Activated naive CD4-positive, alpha-beta T cell treated with anti-CD3 and anti-CD28 coated beads for 36 hours (primary cell): ENCODE data around the gene AQP4. TPM values are rescaled to one million over a fixed set of nuclear protein-coding genes. Genes with fewer than 3 reads are reported as not detected.

Source experiments
- CTCF ChIA-PET: fragments of 350-600 bp; sonication (Branson Sonifier 250); formaldehyde crosslinking; loops from one replicate; lab custom pipeline; 2021; ENCODE audit warnings: antibody characterized with exemption; lab: Charles Lee
- DNase-seq: peaks from one replicate; pipeline ENCODE4 v3.0.0-alpha.2; 2020
- H3K27ac Mint-ChIP-seq: one replicate; pipeline ENCODE4 v1.8.0; 2021; ENCODE audit warnings: mild to moderate bottlenecking, mixed read lengths
- H3K27me3 Mint-ChIP-seq: one replicate; pipeline ENCODE4 v1.8.0; 2021; ENCODE audit warnings: low read depth, mixed read lengths
- H3K36me3 Mint-ChIP-seq: one replicate; pipeline ENCODE4 v1.8.0; 2021; ENCODE audit warnings: low read depth, mixed read lengths
- H3K4me1 Mint-ChIP-seq: one replicate; pipeline ENCODE4 v1.8.0; 2021; ENCODE audit warnings: low read depth, mixed read lengths
- H3K4me3 Mint-ChIP-seq: one replicate; pipeline ENCODE4 v1.8.0; 2021; ENCODE audit warnings: mild to moderate bottlenecking, moderate library complexity, mixed read lengths
- H3K9me3 Mint-ChIP-seq: one replicate; pipeline ENCODE4 v1.8.0; 2021; ENCODE audit warnings: mixed read lengths
- intact Hi-C: fragments of 100-400 bp; cut with micrococcal nuclease; formaldehyde crosslinking; loops from one replicate; pipeline ENCODE4 v1.15.1; 2023
- total RNA-seq, 2 experiments: library from RNA; stranded (reverse); gene quantifications; one replicate each; pipeline ENCODE4 v1.2.3, GENCODE V29; 2021

The AQP4 gene
- total RNA-seq, 2 experiments from 2014 or later = not detected

- Mint-ChIP-seq H3K4me1 (no peaks in the 10 kb centered on the region), H3K27ac (no peak overlapping the region), H3K9me3 (no peaks in the 10 kb centered on the region), H3K4me3 (no peak overlapping the region), H3K36me3 (no peaks in the 10 kb centered on the region), H3K27me3 (peaks cover 13% of the 10 kb centered on the region)
- intact Hi-C loops = no loop called here
- CTCF ChIA-PET = no interaction called here
- DNase-seq = no peak
These were observed 2.0 kb upstream of the AQP4 start for GRCh38 chr18:26867471-26867870.

GRCh38 chr18:26864658-26865057 lies 849 bp downstream of the AQP4 start:
- H3K9me3 Mint-ChIP-seq = no peaks in the 10 kb centered on the region
- no peak overlapping the region for H3K27ac Mint-ChIP-seq
- no peaks in the 10 kb centered on the region for H3K4me1 Mint-ChIP-seq
- peaks cover 17% of the 10 kb centered on the region for H3K27me3 Mint-ChIP-seq
- no peak for DNase-seq
- CTCF ChIA-PET = no interaction called here
- no peaks in the 10 kb centered on the region for H3K36me3 Mint-ChIP-seq
- H3K4me3 Mint-ChIP-seq = no peak overlapping the region
- intact Hi-C loops = no loop called here

GRCh38 chr18:26863921-26864497 lies 1.5 kb downstream of the AQP4 start:
- CTCF ChIA-PET = no interaction called here
- intact Hi-C loops = no loop called here
- Mint-ChIP-seq H3K4me1 (no peaks in the 10 kb centered on the region), H3K9me3 (no peaks in the 10 kb centered on the region), H3K4me3 (no peak overlapping the region), H3K27me3 (peaks cover 17% of the 10 kb centered on the region), H3K36me3 (no peaks in the 10 kb centered on the region), H3K27ac (no peak overlapping the region)
- no peak for DNase-seq

GRCh38 chr18:26863122-26863879 lies 2.2 kb downstream of the AQP4 start:
- Mint-ChIP-seq H3K36me3 (no peaks in the 10 kb centered on the region), H3K4me1 (no peaks in the 10 kb centered on the region), H3K9me3 (no peaks in the 10 kb centered on the region), H3K27ac (no peak overlapping the region), H3K4me3 (no peak overlapping the region), H3K27me3 (peaks cover 17% of the 10 kb centered on the region)
- CTCF ChIA-PET = no interaction called here
- no peak for DNase-seq
- intact Hi-C loops = no loop called here

- DNase-seq = no peak
- Mint-ChIP-seq H3K4me1 (no peaks in the 10 kb centered on the region), H3K27ac (no peak overlapping the region), H3K9me3 (no peaks in the 10 kb centered on the region), H3K36me3 (no peaks in the 10 kb centered on the region), H3K4me3 (no peak overlapping the region), H3K27me3 (peaks cover 17% of the 10 kb centered on the region)
- intact Hi-C loops = no loop called here
- CTCF ChIA-PET = no interaction called here
These were observed 3.4 kb downstream of the AQP4 start for GRCh38 chr18:26862084-26862483.

GRCh38 chr18:26854292-26854881 lies 11.1 kb downstream of the AQP4 start:
- no peak for DNase-seq
- Mint-ChIP-seq H3K4me3 (no peak overlapping the region), H3K4me1 (no peaks in the 10 kb centered on the region), H3K36me3 (no peaks in the 10 kb centered on the region), H3K27ac (no peak overlapping the region), H3K27me3 (no peaks in the 10 kb centered on the region), H3K9me3 (no peaks in the 10 kb centered on the region)
- CTCF ChIA-PET = no interaction called here
- intact Hi-C loops = no loop called here

- Mint-ChIP-seq H3K4me3 (no peak overlapping the region), H3K4me1 (no peaks in the 10 kb centered on the region), H3K27ac (no peak overlapping the region), H3K36me3 (no peaks in the 10 kb centered on the region), H3K9me3 (no peaks in the 10 kb centered on the region), H3K27me3 (no peaks in the 10 kb centered on the region)
- CTCF ChIA-PET = no interaction called here
- no peak for DNase-seq
- intact Hi-C loops = no loop called here
These were observed 12.1 kb downstream of the AQP4 start for GRCh38 chr18:26853401-26853800.

GRCh38 chr18:26843760-26844159 lies 21.7 kb downstream of the AQP4 start:
- DNase-seq = no peak

GRCh38 chr18:26840965-26841364 lies 24.5 kb downstream of the AQP4 start:
- CTCF ChIA-PET = no interaction called here
- no peak overlapping the region for H3K4me3 Mint-ChIP-seq
- no peak overlapping the region for H3K27ac Mint-ChIP-seq
- no peaks in the 10 kb centered on the region for H3K4me1 Mint-ChIP-seq
- intact Hi-C loops = no loop called here
- H3K27me3 Mint-ChIP-seq = no peaks in the 10 kb centered on the region
- no peaks in the 10 kb centered on the region for H3K36me3 Mint-ChIP-seq
- DNase-seq = no peak
- peaks cover 9% of the 10 kb centered on the region for H3K9me3 Mint-ChIP-seq

More at GRCh38 chr18:26843760-26844159, 21.7 kb downstream of the AQP4 start:
- H3K36me3 Mint-ChIP-seq = no peaks in the 10 kb centered on the region
- no peak overlapping the region for H3K27ac Mint-ChIP-seq
- no peak overlapping the region for H3K4me3 Mint-ChIP-seq
- intact Hi-C loops = no loop called here
- H3K27me3 Mint-ChIP-seq = no peaks in the 10 kb centered on the region
- CTCF ChIA-PET = no interaction called here
- peaks cover 9% of the 10 kb centered on the region for H3K9me3 Mint-ChIP-seq
- H3K4me1 Mint-ChIP-seq = no peaks in the 10 kb centered on the region

GRCh38 chr18:26839609-26840008 lies 25.9 kb downstream of the AQP4 start:
- no peak overlapping the region for H3K4me3 Mint-ChIP-seq
- intact Hi-C loops = no loop called here

GRCh38 chr18:26832302-26832701 lies 33.2 kb downstream of the AQP4 start:
- no peaks in the 10 kb centered on the region for H3K36me3 Mint-ChIP-seq

More at GRCh38 chr18:26839609-26840008, 25.9 kb downstream of the AQP4 start:
- H3K27ac Mint-ChIP-seq = no peak overlapping the region
- H3K27me3 Mint-ChIP-seq = no peaks in the 10 kb centered on the region
- CTCF ChIA-PET = no interaction called here
- H3K4me1 Mint-ChIP-seq = no peaks in the 10 kb centered on the region
- DNase-seq = no peak
- H3K9me3 Mint-ChIP-seq = peaks cover 5% of the 10 kb centered on the region
- H3K36me3 Mint-ChIP-seq = no peaks in the 10 kb centered on the region

GRCh38 chr18:26827581-26827980 lies 37.9 kb downstream of the AQP4 start:
- H3K4me1 Mint-ChIP-seq = no peaks in the 10 kb centered on the region
- H3K4me3 Mint-ChIP-seq = no peak overlapping the region
- no peaks in the 10 kb centered on the region for H3K9me3 Mint-ChIP-seq

More at GRCh38 chr18:26832302-26832701, 33.2 kb downstream of the AQP4 start:
- Mint-ChIP-seq H3K27ac (no peak overlapping the region), H3K27me3 (no peaks in the 10 kb centered on the region), H3K4me3 (no peak overlapping the region), H3K9me3 (no peaks in the 10 kb centered on the region), H3K4me1 (no peaks in the 10 kb centered on the region)
- intact Hi-C loops = no loop called here
- CTCF ChIA-PET = no interaction called here
- DNase-seq = no peak

More at GRCh38 chr18:26827581-26827980, 37.9 kb downstream of the AQP4 start:
- DNase-seq = no peak
- intact Hi-C loops = no loop called here
- Mint-ChIP-seq H3K27me3 (no peaks in the 10 kb centered on the region), H3K27ac (no peak overlapping the region), H3K36me3 (no peaks in the 10 kb centered on the region)
- CTCF ChIA-PET = no interaction called here
